ENCODE data around the gene SPATS2.
"Not testable (repeated sequence)": the region's sequence is repeated elsewhere in the genome, so short reads cannot be mapped to it uniquely, and the experiment has no call there.

Gene SPATS2

GRCh38 chr12:49369411-49370145 lies 2.3 kb downstream of the SPATS2 start:
- DNase-seq (ENCODE audit: extremely low read depth, low read depth) = no peak
- TF ChIP-seq CTCF (IDR thresholded peaks at IDR 0.05; ENCODE audit: low read depth, low read length) = peak; percentile 36

- no peak for TF ChIP-seq CTCF (IDR thresholded peaks at IDR 0.05; ENCODE audit: low read depth, low read length)
- DNase-seq (ENCODE audit: extremely low read depth, low read depth) = no peak
These were observed 3.3 kb downstream of the SPATS2 start for GRCh38 chr12:49370539-49370938.

DNA sequence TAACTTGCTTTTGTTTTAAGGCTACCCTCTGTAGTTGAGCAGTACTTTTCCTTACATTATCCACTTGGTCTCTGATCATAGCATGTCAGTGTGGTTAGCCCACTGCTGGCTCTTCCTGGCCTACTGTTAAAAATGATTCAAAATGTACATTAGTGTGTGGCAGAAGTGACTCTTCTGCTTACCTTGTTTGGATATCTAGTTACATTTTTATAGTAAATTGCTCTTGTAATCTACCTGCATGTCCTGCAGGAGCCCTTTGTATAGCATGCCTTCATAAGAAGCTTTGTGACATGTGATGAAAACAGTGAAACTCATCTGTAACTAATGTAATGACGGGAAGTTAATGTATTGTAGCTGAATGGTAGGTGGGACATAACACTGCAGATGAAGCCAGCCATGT lies 8.1 kb downstream of the SPATS2 start:
- no peak for DNase-seq (ENCODE audit: extremely low read depth, low read depth)
- no peak for TF ChIP-seq CTCF (IDR thresholded peaks at IDR 0.05; ENCODE audit: low read depth, low read length)

GRCh38 chr12:49377386-49377785 lies 10.1 kb downstream of the SPATS2 start:
- TF ChIP-seq CTCF (IDR thresholded peaks at IDR 0.05; ENCODE audit: low read depth, low read length) = no peak
- no peak for DNase-seq (ENCODE audit: extremely low read depth, low read depth)

GRCh38 chr12:49380184-49380583 lies 12.9 kb downstream of the SPATS2 start:
- DNase-seq (ENCODE audit: extremely low read depth, low read depth) = not testable (repeated sequence)

- no peak for TF ChIP-seq CTCF (IDR thresholded peaks at IDR 0.05; ENCODE audit: low read depth, low read length)
- DNase-seq (ENCODE audit: extremely low read depth, low read depth) = no peak
These were observed 21.6 kb downstream of the SPATS2 start for GRCh38 chr12:49388682-49389386.

DNA sequence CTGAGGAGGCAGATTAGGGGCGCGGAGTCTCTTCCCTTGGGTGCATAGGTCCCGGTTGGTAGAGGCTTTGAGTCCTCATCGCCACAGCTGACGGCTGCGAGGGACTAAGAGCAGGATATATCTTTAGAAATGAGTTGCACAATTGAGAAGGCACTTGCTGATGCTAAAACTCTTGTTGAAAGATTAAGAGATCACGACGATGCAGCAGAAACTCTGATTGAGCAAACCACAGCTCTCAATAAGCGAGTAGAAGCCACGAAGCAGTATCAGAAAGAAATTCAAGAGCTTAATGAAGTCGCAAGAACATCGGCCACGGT lies 22.1 kb downstream of the SPATS2 start:
- TF ChIP-seq CTCF (IDR thresholded peaks at IDR 0.05; ENCODE audit: low read depth, low read length) = no peak
- DNase-seq (ENCODE audit: extremely low read depth, low read depth) = no peak

- no peak for DNase-seq (ENCODE audit: extremely low read depth, low read depth)
- no peak for TF ChIP-seq CTCF (IDR thresholded peaks at IDR 0.05; ENCODE audit: low read depth, low read length)
These were observed 29.7 kb downstream of the SPATS2 start for GRCh38 chr12:49397000-49397399.
